ENCODE measurements around the gene EPHA3.
"Not testable (repeated sequence)": the region's sequence is repeated elsewhere in the genome, so short reads cannot be mapped to it uniquely, and the experiment has no call there.

Gene EPHA3

DNA sequence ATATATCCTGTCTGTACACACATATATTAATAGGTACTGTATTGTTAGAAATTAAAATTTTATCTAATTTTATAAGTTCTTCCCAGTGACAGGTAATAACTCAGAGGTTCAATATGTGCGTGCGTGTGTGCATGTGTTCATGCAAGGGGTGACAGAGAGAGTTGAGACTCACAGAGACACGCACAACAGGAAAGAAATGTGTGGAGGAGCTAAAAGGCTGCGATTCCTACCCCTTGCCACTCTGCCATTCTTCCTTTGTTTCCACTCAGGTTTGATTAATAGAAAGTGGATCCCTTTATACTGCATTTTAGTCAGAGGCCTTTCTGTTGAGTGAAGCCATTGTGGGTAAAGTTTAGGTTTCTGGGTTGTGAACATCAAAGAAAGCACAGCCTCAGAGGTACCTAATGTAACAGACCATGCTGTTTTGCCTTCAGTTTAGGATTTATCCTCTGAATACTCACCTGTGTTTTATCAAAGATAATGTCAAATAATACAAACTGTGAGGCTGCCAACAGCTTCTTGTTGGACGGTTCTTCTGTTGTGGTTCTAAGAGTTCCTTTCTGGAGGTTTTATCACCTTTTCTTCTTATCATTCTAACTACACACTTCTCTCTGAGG, 182.3 kb downstream of the EPHA3 start:
- DNase-seq: no peak

GRCh38 chr3:89297199-89297598, 189.8 kb downstream of the EPHA3 start:
- DNase-seq: no peak

- no peak for DNase-seq
Measured at GRCh38 chr3:89300526-89300925, 193.1 kb downstream of the EPHA3 start.

GRCh38 chr3:89300981-89301380, 193.6 kb downstream of the EPHA3 start:
- no peak for DNase-seq

- DNase-seq: no peak
Measured at GRCh38 chr3:89303701-89304100, 196.3 kb downstream of the EPHA3 start.

DNA sequence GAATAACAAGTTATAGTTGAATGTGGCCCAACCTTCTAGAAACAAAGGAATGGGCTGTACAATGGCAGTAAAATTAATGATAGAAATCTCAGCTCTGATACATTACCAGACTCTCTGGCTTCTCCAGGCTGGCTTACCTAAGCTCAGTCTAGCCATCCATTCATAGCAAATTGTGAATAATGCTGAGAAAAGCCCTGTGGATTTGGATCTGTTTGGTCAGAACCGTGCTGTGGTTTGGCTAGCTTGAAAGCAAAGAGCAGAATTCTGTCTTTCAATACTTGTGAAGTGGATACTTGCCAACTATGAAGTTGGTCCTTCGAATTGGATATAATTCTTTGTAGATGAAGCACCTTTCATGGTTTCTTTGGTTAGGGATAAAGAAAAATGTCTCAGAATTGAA, 199.1 kb downstream of the EPHA3 start:
- no peak for DNase-seq

GRCh38 chr3:89311581-89311980, 204.2 kb downstream of the EPHA3 start:
- DNase-seq: no peak

GRCh38 chr3:89312141-89312540, 204.7 kb downstream of the EPHA3 start:
- no peak for DNase-seq

- DNase-seq: no peak
Measured at GRCh38 chr3:89314454-89315098, 207.2 kb downstream of the EPHA3 start.

- no peak for DNase-seq
Measured at GRCh38 chr3:89315750-89316470, 208.5 kb downstream of the EPHA3 start.

DNA sequence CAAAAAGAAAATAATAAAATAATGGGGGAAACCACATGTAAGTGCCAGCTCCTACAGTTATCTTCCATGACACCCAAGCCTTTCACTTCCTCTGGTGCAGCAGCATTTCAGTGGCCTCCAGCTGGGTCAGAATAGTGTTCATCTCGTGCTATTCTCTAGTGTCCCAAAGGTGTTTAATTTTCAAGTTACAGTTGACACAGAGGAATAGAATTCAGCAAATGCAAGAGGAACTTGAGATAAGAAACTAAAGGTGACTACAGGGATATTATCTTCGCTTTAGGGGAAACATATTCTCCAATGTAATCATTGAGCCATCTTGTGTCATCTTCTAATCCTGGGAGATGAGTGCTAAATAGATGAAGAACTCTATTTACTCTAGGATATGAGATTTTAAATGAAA, 212.8 kb downstream of the EPHA3 start:
- no peak for DNase-seq

DNA sequence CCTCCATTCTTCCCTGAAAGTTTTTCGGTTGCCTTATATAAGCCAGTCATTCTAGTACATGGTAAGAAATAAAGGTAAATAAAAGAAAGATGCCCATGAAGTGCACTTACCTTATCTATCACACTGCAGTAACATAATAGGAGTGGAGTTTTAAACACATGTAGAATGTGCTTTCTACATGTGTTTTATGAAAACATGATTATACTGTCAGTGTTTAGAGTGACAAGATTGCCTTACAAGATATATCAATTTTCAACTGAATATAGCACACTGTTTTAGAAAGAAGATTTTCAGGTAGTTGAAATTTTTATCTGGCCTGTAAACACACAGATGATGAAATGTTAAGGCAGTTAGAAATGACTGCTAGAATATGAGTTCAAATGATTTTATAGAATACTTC, 219.6 kb downstream of the EPHA3 start:
- DNase-seq: no peak

- DNase-seq: no peak
Measured at GRCh38 chr3:89332386-89332785, 225.0 kb downstream of the EPHA3 start.

DNA sequence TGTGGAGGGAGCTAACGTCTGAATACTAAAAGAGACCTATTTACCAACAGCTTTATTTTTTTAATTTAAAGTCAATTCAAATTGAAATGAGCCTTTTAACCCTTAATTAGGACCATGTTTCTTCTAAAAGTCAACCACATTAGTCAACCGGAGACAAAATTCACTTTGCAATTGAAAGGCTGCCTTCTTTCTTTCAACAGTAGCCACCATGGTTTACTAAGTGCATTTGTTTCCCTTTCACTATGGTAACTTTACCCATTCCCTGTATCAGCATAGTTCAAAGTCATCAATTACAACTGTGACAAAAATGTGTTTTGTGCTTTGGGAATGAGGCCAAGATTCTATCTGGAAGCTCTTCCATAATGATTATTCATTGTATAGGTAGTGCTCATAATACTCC, 225.4 kb downstream of the EPHA3 start:
- DNase-seq: no peak

GRCh38 chr3:89335693-89336092, 228.3 kb downstream of the EPHA3 start:
- no peak for DNase-seq

DNA sequence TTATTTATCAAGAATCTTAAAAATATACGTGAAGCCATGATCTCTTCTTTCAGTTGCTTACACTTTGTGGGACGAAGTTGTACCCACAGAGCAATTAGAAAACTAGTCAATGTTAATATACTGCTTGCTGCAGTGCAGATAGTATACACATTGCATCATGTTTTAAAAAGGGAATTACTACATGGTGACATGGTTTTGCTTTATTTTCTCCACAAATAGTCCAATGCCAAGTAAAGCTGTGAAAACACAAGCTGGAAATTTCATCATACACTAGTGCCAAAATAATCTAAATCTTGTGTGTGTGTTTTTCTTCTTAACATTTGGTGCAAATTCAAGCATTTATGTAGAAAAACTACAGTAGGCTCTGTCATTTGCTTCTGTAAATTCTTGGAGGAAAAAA, 233.0 kb downstream of the EPHA3 start:
- no peak for DNase-seq

GRCh38 chr3:89344076-89344475, 236.7 kb downstream of the EPHA3 start:
- DNase-seq: no peak

DNA sequence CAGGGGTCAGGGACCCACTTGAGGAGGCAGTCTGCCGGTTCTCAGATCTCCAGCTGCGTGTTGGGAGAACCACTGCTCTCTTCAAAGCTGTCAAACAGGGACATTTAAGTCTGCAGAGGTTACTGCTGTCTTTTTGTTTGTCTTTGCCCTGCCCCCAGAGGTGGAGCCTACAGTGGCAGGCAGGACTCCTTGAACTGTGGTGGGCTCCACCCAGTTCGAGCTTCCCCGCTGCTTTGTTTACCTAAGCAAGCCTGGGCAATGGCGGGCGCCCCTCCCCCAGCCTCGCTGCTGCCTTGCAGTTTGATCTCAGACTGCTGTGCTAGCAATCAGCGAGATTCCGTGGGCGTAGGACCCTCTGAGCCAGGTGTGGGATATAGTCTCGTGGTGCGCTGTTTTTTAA, 243.5 kb downstream of the EPHA3 start:
- DNase-seq: not testable (repeated sequence)

- no peak for DNase-seq
Measured at GRCh38 chr3:89353465-89353864, 246.0 kb downstream of the EPHA3 start.

DNA sequence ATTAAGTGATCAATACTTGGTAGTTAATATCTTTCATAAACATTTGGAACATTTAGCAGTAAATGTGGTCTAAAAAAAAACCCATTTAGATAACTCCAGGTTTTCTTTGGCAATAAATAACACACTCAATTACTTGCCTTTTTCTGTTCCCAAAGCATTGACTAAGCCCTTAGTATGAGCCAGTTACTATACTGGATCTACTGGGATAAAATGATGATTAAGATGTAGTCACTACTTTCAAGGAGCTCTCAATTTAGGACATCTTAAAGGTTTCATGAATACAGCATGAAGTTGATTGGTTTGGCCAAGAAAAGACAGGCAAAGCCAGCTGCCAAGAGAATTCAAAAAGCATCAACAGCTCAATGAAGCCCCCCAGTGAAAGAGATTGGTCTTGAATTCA, 250.9 kb downstream of the EPHA3 start:
- DNase-seq: no peak

- DNase-seq: no peak
Measured at GRCh38 chr3:89360156-89360555, 252.7 kb downstream of the EPHA3 start.

DNA sequence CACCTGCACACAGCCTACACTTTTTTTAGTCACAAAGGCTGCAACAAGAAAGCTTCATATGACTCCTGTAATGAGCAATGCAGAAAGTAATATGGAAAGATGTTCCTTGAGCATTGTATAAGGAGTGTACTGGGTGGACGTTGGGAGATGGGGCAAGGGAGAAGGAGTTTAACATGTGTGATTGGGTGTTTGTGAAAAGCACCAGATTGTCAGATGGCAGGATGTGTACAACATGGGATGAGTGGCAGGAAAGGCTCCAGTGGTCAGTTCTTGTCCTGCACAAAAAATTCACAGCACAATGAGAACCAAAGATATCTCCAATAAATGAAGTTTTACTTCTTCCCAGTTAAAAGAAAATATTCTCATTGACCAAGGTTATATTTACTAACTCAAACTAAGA, 255.1 kb downstream of the EPHA3 start:
- no peak for DNase-seq

DNA sequence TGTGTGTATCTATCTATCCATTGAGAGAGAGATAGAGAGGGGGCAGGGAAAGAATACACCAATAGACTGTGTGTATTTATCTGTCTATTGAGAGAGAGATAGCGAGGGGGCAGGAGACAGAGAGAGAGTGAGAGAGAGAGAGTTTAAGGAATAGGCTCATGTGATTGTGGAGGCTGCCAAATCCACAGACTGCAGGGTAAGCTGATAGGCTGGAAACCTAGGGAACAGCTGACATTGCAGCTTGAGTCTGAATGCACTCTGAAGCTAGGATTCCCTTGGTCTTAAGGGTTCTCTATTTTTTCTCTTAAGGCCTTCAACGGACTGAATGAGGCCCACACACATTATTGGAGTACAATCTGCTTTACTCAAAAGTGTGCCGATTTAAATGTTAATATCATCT, 255.8 kb downstream of the EPHA3 start:
- no peak for DNase-seq

DNA sequence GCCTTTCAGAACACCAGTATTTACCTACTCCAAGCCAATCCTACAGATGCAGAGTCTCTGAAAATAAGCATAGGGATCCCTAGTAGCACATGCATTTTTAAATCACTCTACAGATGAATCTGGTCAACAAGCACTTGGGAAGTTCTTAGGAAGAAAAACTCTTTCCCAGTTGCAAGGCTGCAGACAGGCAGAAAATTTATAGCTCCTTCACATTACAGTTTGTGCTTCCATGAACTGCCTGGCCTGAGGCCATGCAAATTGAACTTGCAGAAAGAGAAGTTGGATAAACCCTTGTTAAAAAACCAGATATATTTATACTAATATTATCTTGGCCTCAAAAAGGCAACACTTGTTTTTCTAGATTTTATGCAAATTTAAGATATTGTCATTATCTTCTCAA, 256.9 kb downstream of the EPHA3 start:
- no peak for DNase-seq

DNA sequence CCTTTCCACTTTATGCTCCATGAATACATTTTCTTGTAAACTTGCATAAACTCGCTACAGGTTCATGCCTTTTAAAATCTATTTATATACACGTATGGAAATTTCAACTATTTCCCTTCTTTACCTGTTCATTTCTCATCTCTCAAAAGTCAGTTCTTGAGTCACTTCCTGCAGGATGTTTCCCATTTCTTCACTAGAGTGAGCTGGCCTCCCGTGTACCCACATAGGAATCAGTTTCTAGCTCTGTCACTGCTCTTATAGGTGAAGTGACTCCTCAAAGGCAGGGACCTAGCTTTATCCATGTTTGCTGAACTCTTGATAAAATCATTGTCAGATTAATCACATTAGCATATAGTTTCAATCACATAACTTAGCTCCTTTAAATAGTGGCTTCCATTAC, 259.7 kb downstream of the EPHA3 start:
- no peak for DNase-seq

All from activated naive CD4-positive, alpha-beta T cell (primary cell).